Ovary (tissue), 9 donors: ENCODE measurements around the gene USP9X. TPM values are rescaled to one million over a fixed set of nuclear protein-coding genes. Genes with fewer than 3 reads are reported as not detected.

Source experiments
- DNase-seq, 5 donors: peaks; one replicate each; pipeline ENCODE4 v3.0.0-alpha.2; 2019 to 2020
- H3K27ac ChIP-seq, 2 donors: fragments of 200-600 bp; one replicate each; pipeline versions ENCODE4 v1.5.1 to v1.8.0; 2019 to 2022
- H3K27me3 ChIP-seq: fragments of 200-600 bp; one replicate; pipeline ENCODE4 v1.8.0; 2022
- H3K36me3 ChIP-seq: fragments of 200-600 bp; sonication (generic); one replicate; pipeline ENCODE4 v1.5.1; 2019
- H3K4me1 ChIP-seq: one replicate; pipeline ENCODE4 v1.8.1; 2013; ENCODE audit warnings: mild to moderate bottlenecking, moderate library complexity; ENCODE audit not compliant: insufficient read depth
- H3K4me3 ChIP-seq: fragments of 200-600 bp; sonication (generic); one replicate; pipeline ENCODE4 v1.5.1; 2017
- H3K9me3 ChIP-seq, 2 donors: fragments of 200-600 bp in 1 of 2; sonication (generic) in 1 of 2; one replicate each; pipeline versions ENCODE4 v1.5.1 to v1.8.1; 2013 to 2019; ENCODE audit warnings: mild to moderate bottlenecking in 1 of 2, moderate library complexity in 1 of 2
- EP300 ChIP-seq: sonication (generic); formaldehyde crosslinking; IDR thresholded peaks from one replicate; pipeline ENCODE4 v1.6.1; 2017; ENCODE audit warnings: antibody characterized with exemption
- POLR2A ChIP-seq: fragments of 450-650 bp; IDR thresholded peaks from one replicate; pipeline ENCODE4 v1.6.1; 2017; ENCODE audit warnings: antibody characterized with exemption, mild to moderate bottlenecking, moderate library complexity
- WGBS, 3 donors: extraction: QIAGEN DNeasy Blood & Tissue Kit in 1 of 3; methylation state at CpG; one replicate each; pipeline versions ENCODE4 v1.1.5 to v1.1.7; 2013 to 2017; 5-methylcytosine and 5-hydroxymethylcytosine counted together
- intact Hi-C, 4 donors: fragments of 100-400 bp; cut with DNase I; formaldehyde crosslinking; loops; one replicate each; pipeline versions ENCODE4 v1.11.0 to v1.15.1; 2022 to 2023
- polyA plus RNA-seq, 2 donors: library from polyadenylated mRNA; stranded (reverse); fragments of 200-250 nt in 1 of 2; fragments of 350-450 nt in 1 of 2; fragmentation: Illumina TruSeq in 1 of 2; extraction: RNeasy Lipid Tissue Mini Kit (QIAGEN cat#74804) in 1 of 2; gene quantifications; one replicate each; pipeline ENCODE4 v1.2.3, GENCODE V29; 2013 to 2014
- total RNA-seq, 7 donors: library from RNA; depleted of rRNA in 2 of 7; stranded (reverse); fragments of >200 nt in 2 of 7; fragmentation: NEBNext Ultra II Directional in 3 of 7; extraction: Animal tissue kit (Norgen Biotek cat#: 25700) in 3 of 7; gene quantifications; one replicate each; pipeline versions ENCODE4 v1.1.0 to v1.2.4, GENCODE V29; 2016 to 2023
- TF ChIP-seq, protein P1 (sequence below), 3 donors: fragments of 450-650 bp in 2 of 3; fragments of 200-600 bp in 1 of 3; IDR thresholded peaks; one replicate each; pipeline versions ENCODE4 v1.5.1 to v1.8.0; 2016 to 2022; ENCODE audit warnings: antibody characterized with exemption in 3 of 3, mild to moderate bottlenecking in 1 of 3
- donor health status: DM: no; HTN: no; CAD: no; lungs with moderate emphysema.
- donor health status: DM: no; HTN: no; CAD: no.
- donor health status: Bipolar disorder and iron deficiency.
- donor health status: DM: yes; HTN: yes; CAD: no.
- donor health status: DM: no; HTN: no; CAD: no.
- donor health status: DM: yes; HTN: yes; CAD: no.

Gene USP9X
- total and polyA plus RNA-seq, 9 donors: 14.2 to 95.1 (median 60.0) TPM

- WGBS, 3 donors: 58 to 62% (median 61%) methylated on average over 6 of the region's 6 CpGs
- Histone ChIP-seq H3K4me1 (no peaks in the 10 kb centered on the region), H3K27me3 (no peaks in the 10 kb centered on the region), H3K4me3 (no peak overlapping the region), H3K36me3 (no peaks in the 10 kb centered on the region), H3K27ac (no peak overlapping the region), H3K9me3 (no peaks in the 10 kb centered on the region)
- TF ChIP-seq POLR2A: no peak
- intact Hi-C loops: no loop called here
- no peak for DNase-seq
Measured at GRCh38 chrX:41127477-41128192, 42.4 kb downstream of the USP9X start.

DNA sequence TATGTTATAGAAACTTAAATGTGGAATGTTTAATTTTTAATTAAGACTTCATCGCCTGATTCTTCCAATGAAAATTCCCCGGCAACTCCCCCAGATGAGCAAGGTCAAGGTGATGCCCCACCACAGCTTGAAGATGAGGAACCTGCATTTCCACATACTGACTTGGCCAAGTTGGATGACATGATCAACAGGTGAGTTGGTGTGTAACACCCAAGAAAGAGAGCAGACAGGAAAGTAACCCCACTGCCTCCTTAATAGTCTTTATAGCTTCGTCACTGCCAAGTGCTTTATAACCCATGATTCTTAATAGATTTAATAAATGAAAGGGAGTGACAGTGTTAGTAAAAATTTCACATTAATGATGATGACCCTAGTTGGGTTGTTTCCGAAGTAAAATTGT lies 43.7 kb downstream of the USP9X start:
- 91 to 92% (median 91%) methylated on average over 4 of the region's 4 CpGs for whole genome bisulfite sequencing, 3 donors
- no peak for TF ChIP-seq POLR2A
- no peak for TF ChIP-seq EP300
- TF ChIP-seq, protein P1, sequence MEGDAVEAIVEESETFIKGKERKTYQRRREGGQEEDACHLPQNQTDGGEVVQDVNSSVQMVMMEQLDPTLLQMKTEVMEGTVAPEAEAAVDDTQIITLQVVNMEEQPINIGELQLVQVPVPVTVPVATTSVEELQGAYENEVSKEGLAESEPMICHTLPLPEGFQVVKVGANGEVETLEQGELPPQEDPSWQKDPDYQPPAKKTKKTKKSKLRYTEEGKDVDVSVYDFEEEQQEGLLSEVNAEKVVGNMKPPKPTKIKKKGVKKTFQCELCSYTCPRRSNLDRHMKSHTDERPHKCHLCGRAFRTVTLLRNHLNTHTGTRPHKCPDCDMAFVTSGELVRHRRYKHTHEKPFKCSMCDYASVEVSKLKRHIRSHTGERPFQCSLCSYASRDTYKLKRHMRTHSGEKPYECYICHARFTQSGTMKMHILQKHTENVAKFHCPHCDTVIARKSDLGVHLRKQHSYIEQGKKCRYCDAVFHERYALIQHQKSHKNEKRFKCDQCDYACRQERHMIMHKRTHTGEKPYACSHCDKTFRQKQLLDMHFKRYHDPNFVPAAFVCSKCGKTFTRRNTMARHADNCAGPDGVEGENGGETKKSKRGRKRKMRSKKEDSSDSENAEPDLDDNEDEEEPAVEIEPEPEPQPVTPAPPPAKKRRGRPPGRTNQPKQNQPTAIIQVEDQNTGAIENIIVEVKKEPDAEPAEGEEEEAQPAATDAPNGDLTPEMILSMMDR (IDR thresholded peaks at IDR 0.05): no peak

GRCh38 chrX:41131766-41132165 lies 46.5 kb downstream of the USP9X start:
- no peaks in the 10 kb centered on the region for H3K9me3 ChIP-seq
- DNase-seq: no peak
- no peaks in the 10 kb centered on the region for H3K27me3 ChIP-seq
- no peaks in the 10 kb centered on the region for H3K36me3 ChIP-seq
- TF ChIP-seq EP300 (no peak), POLR2A (no peak)
- TF ChIP-seq, protein P1 (IDR thresholded peaks at IDR 0.05): no peak
- no peaks in the 10 kb centered on the region for H3K4me1 ChIP-seq
- H3K4me3 ChIP-seq: no peak overlapping the region
- WGBS, 3 donors: 97 to 100% (median 99%) methylated on average over 1 of the region's 1 CpG
- intact Hi-C loops: no loop called here
- no peak overlapping the region for H3K27ac ChIP-seq

More for the DNA sequence above, 43.7 kb downstream of the USP9X start:
- H3K9me3 ChIP-seq: no peaks in the 10 kb centered on the region
- H3K27ac ChIP-seq: no peak overlapping the region
- H3K36me3 ChIP-seq: no peaks in the 10 kb centered on the region
- H3K27me3 ChIP-seq: no peaks in the 10 kb centered on the region
- DNase-seq: no peak
- intact Hi-C loops: no loop called here
- no peaks in the 10 kb centered on the region for H3K4me1 ChIP-seq
- H3K4me3 ChIP-seq: no peak overlapping the region

GRCh38 chrX:41133551-41133950 lies 48.3 kb downstream of the USP9X start:
- 96 to 98% (median 97%) methylated on average over 6 of the region's 6 CpGs for WGBS, 3 donors
- no peak overlapping the region for H3K4me3 ChIP-seq
- no peaks in the 10 kb centered on the region for H3K4me1 ChIP-seq
- no peaks in the 10 kb centered on the region for H3K27me3 ChIP-seq
- intact Hi-C loops: no loop called here
- DNase-seq: no peak
- H3K9me3 ChIP-seq: no peaks in the 10 kb centered on the region
- no peak for TF ChIP-seq EP300
- TF ChIP-seq POLR2A: no peak
- TF ChIP-seq, protein P1 (IDR thresholded peaks at IDR 0.05): no peak
- H3K27ac ChIP-seq: no peak overlapping the region
- H3K36me3 ChIP-seq: no peaks in the 10 kb centered on the region

DNA sequence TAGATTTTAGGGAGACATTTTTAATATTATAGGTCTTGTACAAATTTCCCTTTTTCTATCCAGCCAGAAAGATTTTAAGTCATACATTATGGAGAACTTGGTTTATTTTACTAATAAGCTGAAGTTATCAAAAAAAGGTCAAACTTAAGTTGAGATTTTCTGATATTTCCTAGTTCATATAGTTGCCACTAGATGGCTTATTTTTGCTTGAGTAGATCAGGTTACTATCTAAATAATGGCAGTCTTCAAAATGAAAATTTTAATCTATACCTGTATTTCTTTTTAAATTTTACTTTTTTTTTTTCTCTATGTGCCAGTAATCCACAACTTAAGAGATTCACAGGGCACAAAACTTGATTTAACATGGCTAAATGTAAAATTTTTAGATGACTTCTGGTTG lies 52.3 kb downstream of the USP9X start:
- no peak overlapping the region for H3K27ac ChIP-seq
- H3K4me1 ChIP-seq: no peaks in the 10 kb centered on the region
- no peaks in the 10 kb centered on the region for H3K27me3 ChIP-seq
- DNase-seq: no peak
- intact Hi-C loops: no loop called here
- TF ChIP-seq POLR2A (no peak), EP300 (no peak)
- TF ChIP-seq, protein P1 (IDR thresholded peaks at IDR 0.05): no peak
- no peaks in the 10 kb centered on the region for H3K9me3 ChIP-seq
- H3K36me3 ChIP-seq: no peaks in the 10 kb centered on the region
- H3K4me3 ChIP-seq: no peak overlapping the region
